ENCODE measurements around the gene UBE3C. TPM values are rescaled to one million over a fixed set of nuclear protein-coding genes. Genes with fewer than 3 reads are reported as not detected.

UBE3C gene
- total RNA-seq, 4 donors from 2014 or later, result 70.9 to 107 (median 100) TPM

- peaks cover 35% of the 10 kb centered on the region for H3K27me3 ChIP-seq
- no peak overlapping the region for H3K4me3 ChIP-seq
- TF ChIP-seq CTCF (IDR thresholded peaks at IDR 0.05), result no peak
- H3K27ac ChIP-seq, result no peak overlapping the region
- no peak for ATAC-seq
- WGBS, 2 donors (ENCODE audit: low coverage in 1 of 2), result no CpG with 5 or more reads among the region's 32 CpGs
- H3K4me1 ChIP-seq, result no peaks in the 10 kb centered on the region
- H3K9me3 ChIP-seq, result no peaks in the 10 kb centered on the region
- H3K36me3 ChIP-seq, result no peaks in the 10 kb centered on the region
Observed at GRCh38 chr7:157292770-157293412, 154.2 kb downstream of the UBE3C start.

GRCh38 chr7:157293413-157293788 lies 154.7 kb downstream of the UBE3C start:
- Histone ChIP-seq H3K27ac (no peak overlapping the region), H3K4me3 (no peak overlapping the region), H3K4me1 (no peaks in the 10 kb centered on the region), H3K9me3 (no peaks in the 10 kb centered on the region), H3K36me3 (no peaks in the 10 kb centered on the region), H3K27me3 (peaks cover 33% of the 10 kb centered on the region)
- 87 to 96% methylated on average over 2 to 4 of the region's 13 CpGs for WGBS, 2 donors (ENCODE audit: low coverage in 1 of 2)
- TF ChIP-seq EP300 (IDR thresholded peaks at IDR 0.05) (no peak), CTCF (IDR thresholded peaks at IDR 0.05) (no peak)
- ATAC-seq, result no peak

GRCh38 chr7:157294773-157295172 lies 156.0 kb downstream of the UBE3C start:
- no peak for ATAC-seq
- H3K27ac ChIP-seq, result no peak overlapping the region
- TF ChIP-seq POLR2A (IDR thresholded peaks at IDR 0.05) (no peak), POLR2AphosphoS5 (IDR thresholded peaks at IDR 0.05) (no peak), EP300 (IDR thresholded peaks at IDR 0.05) (no peak), CTCF (IDR thresholded peaks at IDR 0.05) (no peak)

GRCh38 chr7:157295338-157295737 lies 156.6 kb downstream of the UBE3C start:
- 77 to 93% methylated on average over 3 to 7 of the region's 12 CpGs for WGBS, 2 donors (ENCODE audit: low coverage in 1 of 2)
- no peaks in the 10 kb centered on the region for H3K36me3 ChIP-seq

More at GRCh38 chr7:157294773-157295172, 156.0 kb downstream of the UBE3C start:
- Histone ChIP-seq H3K27me3 (peaks cover 21% of the 10 kb centered on the region), H3K9me3 (no peaks in the 10 kb centered on the region), H3K4me1 (no peaks in the 10 kb centered on the region), H3K36me3 (no peaks in the 10 kb centered on the region), H3K4me3 (no peak overlapping the region)
- 53 to 100% methylated on average over 1 to 3 of the region's 12 CpGs for WGBS, 2 donors (ENCODE audit: low coverage in 1 of 2)

More at GRCh38 chr7:157295338-157295737, 156.6 kb downstream of the UBE3C start:
- ATAC-seq, result no peak
- Histone ChIP-seq H3K27me3 (peaks cover 21% of the 10 kb centered on the region), H3K9me3 (no peaks in the 10 kb centered on the region), H3K4me3 (no peak overlapping the region), H3K27ac (no peak overlapping the region), H3K4me1 (no peaks in the 10 kb centered on the region)
- TF ChIP-seq EP300 (IDR thresholded peaks at IDR 0.05) (no peak), POLR2A (IDR thresholded peaks at IDR 0.05) (no peak), POLR2AphosphoS5 (IDR thresholded peaks at IDR 0.05) (no peak), CTCF (IDR thresholded peaks at IDR 0.05) (no peak)

Data from gastroesophageal sphincter (tissue), 4 donors.